Transverse colon (tissue), 3 donors: Measurements from ENCODE around the gene FST.

Experiments
- CTCF ChIP-seq, 5 experiments: fragments of 200-600 bp in 3 of 5; fragments of 450-650 bp in 2 of 5; sonication (generic) in 3 of 5; IDR thresholded peaks; 1 replicate in 2 of 5; 2 replicates in 3 of 5; pipeline ENCODE4 v1.5.1; 2016 to 2017; ENCODE audit warnings: antibody characterized with exemption in 5 of 5, inconsistent platforms in 3 of 5, mild to moderate bottlenecking in 2 of 5, moderate library complexity in 1 of 5
- EP300 ChIP-seq: sonication (generic); formaldehyde crosslinking; IDR thresholded peaks from one replicate; pipeline ENCODE4 v1.6.1; 2017; ENCODE audit warnings: antibody characterized with exemption, low read depth
- POLR2A ChIP-seq: fragments of 450-650 bp; IDR thresholded peaks from one replicate; pipeline ENCODE4 v1.6.1; 2016; ENCODE audit warnings: antibody characterized with exemption, mild to moderate bottlenecking, moderate library complexity

GRCh38 chr5:53520813-53521212 is 40.4 kb downstream of the FST start:
- TF ChIP-seq CTCF (IDR thresholded peaks at IDR 0.05), result no peak
- TF ChIP-seq EP300, result no peak
- no peak for TF ChIP-seq POLR2A
